Sciatic nerve (tissue), 2 donors: Measurements from ENCODE around the gene RIMKLB. TPM values are rescaled to one million over a fixed set of nuclear protein-coding genes. Genes with fewer than 3 reads are reported as not detected.
"Not testable (repeated sequence)": the region's sequence is repeated elsewhere in the genome, so short reads cannot be mapped to it uniquely, and the experiment has no call there.

ENCODE experiments used
- ATAC-seq: fragments of 200-7000 bp; cut with Tn5 transposase; one replicate; pipeline ENCODE4 v1.9.1; 2020; ENCODE audit warnings: mild to moderate bottlenecking, moderate library complexity
- DNase-seq: peaks from one replicate; pipeline ENCODE4 v3.0.0-alpha.2; 2020; ENCODE audit warnings: low spot score
- intact Hi-C: fragments of 100-400 bp; cut with DNase I; formaldehyde crosslinking; loops from one replicate; pipeline ENCODE4 v1.14.2; 2022
- total RNA-seq: library from RNA; stranded (reverse); fragmentation: NEBNext Ultra II Directional; extraction: Animal tissue kit (Norgen Biotek cat#: 25700); gene quantifications from one replicate; pipeline ENCODE4 v1.2.1, GENCODE V29; 2021
- donor health status: DM: no; HTN: no; CAD: no.
- donor health status: DM: no; HTN: no; CAD: no.

Gene RIMKLB
- total RNA-seq, 1 donor from 2014 or later: 79.8 TPM

GRCh38 chr12:8804833-8805232, 107.0 kb downstream of the RIMKLB start:
- DNase-seq, intact Hi-C loops, ATAC-seq: not testable (repeated sequence)

GRCh38 chr12:8805487-8805886, 107.7 kb downstream of the RIMKLB start:
- intact Hi-C loops: not testable (repeated sequence)

DNA sequence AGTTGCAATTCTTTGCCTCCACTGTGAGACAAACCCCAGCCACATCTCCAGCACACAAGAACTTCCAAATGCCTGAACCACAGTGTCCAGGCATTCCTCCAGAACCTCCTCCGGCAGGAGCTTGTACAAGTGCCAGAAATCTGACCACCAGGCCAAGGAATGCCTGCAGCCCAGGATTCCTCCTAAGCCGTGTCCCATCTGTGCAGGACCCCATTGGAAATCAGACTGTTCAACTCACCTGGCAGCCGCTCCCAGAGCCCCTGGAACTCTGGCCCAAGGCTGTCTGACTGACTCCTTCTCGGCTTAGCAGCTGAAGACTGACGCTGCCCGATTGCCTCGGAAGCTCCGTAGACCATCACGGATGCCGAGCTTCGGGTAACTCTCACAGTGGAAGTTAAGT, 109.3 kb downstream of the RIMKLB start:
- ATAC-seq, intact Hi-C loops, DNase-seq: not testable (repeated sequence)

More at GRCh38 chr12:8805487-8805886, 107.7 kb downstream of the RIMKLB start:
- not testable (repeated sequence) for DNase-seq, ATAC-seq

GRCh38 chr12:8810112-8810511, 112.3 kb downstream of the RIMKLB start:
- DNase-seq, intact Hi-C loops, ATAC-seq: not testable (repeated sequence)

GRCh38 chr12:8813572-8814357, 116.0 kb downstream of the RIMKLB start:
- DNase-seq (no peak), ATAC-seq (no peak)
- intact Hi-C loops: no loop called here

GRCh38 chr12:8816448-8817050, 118.8 kb downstream of the RIMKLB start:
- intact Hi-C loops: no loop called here
- no peak for ATAC-seq
- no peak for DNase-seq

- DNase-seq: no peak
- ATAC-seq: no peak
- intact Hi-C loops: no loop called here
Measured at GRCh38 chr12:8817856-8818255, 120.1 kb downstream of the RIMKLB start.

DNA sequence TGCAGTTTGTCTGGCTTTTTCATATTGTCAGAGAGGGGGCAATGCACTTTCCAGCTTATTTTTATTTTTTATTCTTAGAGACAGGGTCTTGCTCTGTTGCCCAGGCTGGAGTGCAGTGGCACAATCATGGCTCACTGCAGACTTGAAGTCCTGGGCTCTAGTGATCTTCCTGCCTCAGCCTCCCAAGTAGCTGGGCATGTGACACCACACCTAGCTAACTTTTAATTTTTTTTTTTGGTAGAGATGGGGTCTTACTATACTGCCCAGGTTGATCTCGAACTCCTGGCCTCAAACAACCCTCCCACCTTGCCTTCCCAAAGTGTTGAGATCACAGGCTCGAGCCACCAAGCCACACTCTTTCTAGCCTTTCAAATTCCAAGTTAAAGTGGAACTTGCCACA, 120.7 kb downstream of the RIMKLB start:
- ATAC-seq: no peak
- intact Hi-C loops: no loop called here

DNA sequence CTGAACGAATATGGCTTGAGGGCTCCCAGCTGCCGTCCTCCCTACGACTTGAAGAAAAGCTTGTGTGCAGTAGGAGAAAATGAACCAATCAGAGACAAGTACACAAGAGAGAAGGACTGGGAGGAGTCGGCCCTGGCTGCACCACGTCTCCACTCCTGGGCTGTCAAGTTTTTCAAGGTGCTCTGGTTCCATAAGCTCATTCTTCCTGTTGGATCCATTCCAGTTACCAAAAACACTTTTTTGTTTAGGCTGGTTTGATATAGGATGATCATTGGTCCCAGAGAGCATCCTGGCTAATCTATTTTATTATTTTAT, 121.8 kb downstream of the RIMKLB start:
- intact Hi-C loops: no loop called here
- no peak for DNase-seq
- ATAC-seq: no peak

More for the DNA sequence above, 120.7 kb downstream of the RIMKLB start:
- DNase-seq: no peak

GRCh38 chr12:8820676-8821407, 123.1 kb downstream of the RIMKLB start:
- intact Hi-C loops, ATAC-seq, DNase-seq: not testable (repeated sequence)

GRCh38 chr12:8821591-8821990, 123.8 kb downstream of the RIMKLB start:
- ATAC-seq: no peak
- no peak for DNase-seq
- intact Hi-C loops: no loop called here

DNA sequence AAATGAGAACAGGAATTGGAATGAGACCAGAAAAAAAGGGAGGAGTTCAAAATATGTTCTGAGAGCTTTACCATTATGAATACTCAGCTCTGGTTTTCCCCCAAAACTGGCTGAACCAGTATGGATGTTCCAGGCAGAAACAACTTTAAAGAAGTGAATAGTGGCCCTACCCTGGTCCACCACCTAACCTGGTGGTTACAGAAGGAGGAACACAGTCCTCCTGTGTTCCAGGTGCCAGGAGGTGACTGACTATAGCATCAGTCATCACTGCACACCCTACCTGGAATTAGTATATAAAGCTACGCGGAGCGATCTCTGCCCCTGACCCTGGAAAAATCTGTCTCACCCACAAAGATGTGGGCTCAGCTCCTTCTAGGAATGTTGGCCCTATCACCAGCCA, 124.5 kb downstream of the RIMKLB start, which contains the start of gene A2ML1:
TSS of gene A2ML1 (plus strand) at position 324 of the 400 bp plus-strand sequence. CDS start at position 355, 31 bp downstream.
- DNase-seq (no peak), ATAC-seq (no peak)
- intact Hi-C loops: no loop called here

DNA sequence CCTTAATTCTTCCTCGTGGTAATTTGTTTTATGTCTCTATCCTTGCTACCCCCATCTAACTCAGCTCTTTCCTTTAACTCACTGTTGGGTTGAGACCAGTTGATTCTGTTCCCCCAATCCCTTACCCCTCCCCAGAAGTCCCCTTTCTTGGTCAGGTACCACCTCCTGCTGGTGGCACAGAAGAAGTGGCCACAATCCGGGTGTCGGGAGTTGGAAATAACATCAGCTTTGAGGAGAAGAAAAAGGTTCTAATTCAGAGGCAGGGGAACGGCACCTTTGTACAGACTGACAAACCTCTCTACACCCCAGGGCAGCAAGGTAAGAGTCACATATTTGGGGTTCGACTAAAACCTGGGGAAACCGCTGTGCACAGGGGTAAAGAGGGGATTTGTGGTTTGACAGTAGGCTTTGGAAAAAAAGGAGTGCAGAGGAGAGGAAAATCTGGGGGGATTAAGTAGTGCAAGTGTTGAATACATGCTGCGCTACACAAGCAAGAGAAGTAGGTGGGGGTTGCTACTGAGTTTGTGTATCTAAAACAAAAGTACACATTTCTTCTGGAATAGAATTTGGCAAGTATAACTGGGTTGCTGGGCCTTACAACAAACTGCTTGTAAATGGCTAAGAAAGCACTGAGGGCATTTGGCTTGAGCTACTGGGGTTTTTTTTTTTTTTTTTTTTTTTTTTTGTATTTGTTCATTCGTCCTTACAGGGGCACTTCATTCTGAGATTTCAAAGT, 125.9 kb downstream of the RIMKLB start:
- intact Hi-C loops: no loop called here
- DNase-seq: no peak
- ATAC-seq: peak; percentile 84

- intact Hi-C loops: no loop called here
- no peak for DNase-seq
- ATAC-seq: no peak
Measured at GRCh38 chr12:8827551-8828256, 129.9 kb downstream of the RIMKLB start.

DNA sequence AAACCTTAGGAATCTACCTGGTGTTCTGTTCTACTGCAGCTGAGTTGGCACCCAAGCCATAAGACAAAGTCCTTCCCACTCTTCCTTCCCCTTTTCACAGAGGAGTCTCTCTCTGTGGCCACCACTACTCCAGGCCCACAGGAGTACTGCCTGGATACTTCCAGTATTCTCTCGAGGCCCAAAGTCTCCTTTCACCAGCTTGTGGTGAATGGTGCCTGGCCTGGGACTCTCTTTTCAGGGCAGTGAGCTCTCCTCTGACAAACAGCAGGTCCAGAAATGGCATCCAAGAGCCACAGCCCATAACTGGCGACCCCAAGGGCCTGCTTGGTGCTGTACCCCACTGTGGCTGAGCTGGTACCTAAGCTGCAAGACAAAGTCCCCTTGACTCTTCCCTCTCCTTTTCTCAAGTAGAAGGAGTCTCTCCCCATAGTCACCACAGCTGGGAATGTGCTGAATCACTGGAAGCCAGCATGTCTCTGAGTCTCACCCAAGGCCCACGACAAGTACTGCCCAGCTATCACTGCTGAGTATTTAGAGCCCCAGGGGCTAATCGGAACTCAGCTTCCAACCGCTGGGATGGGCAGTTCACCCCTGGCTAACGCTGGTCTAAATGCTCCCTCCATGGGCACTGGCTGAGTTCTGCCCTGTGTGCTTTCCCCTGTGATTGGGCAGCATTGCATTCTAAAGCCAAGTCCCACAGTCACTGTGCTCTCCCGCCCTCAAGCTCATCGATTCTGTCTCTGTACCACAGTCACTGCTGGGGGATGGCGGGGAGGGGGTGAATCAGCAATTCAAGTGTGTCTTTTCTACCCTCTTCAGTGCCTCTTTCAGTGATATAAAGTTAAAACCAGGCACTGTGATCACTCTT, 130.7 kb downstream of the RIMKLB start:
- intact Hi-C loops: no loop called here
- DNase-seq (no peak), ATAC-seq (no peak)

DNA sequence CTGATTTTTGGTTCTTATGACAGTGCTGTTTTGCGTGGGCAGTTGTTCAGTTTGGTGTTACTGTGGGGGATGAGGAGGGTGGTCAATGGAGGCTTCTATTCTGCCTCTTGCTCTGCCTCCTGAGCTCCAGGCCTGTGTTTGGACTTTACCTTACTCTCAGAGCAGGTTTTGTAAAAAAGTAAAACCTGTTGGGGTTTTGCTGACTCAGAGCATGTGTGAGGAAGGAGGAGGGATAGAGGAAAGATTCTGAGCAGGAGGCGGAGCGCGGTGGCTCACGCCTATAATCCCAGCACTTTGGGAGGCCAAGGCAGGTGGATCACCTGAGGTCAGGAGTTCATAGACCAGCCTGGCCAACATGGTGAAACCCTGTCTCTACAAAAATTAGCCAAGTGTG, 131.3 kb downstream of the RIMKLB start:
- ATAC-seq: no peak
- no peak for DNase-seq
- intact Hi-C loops: no loop called here

- no peak for DNase-seq
- ATAC-seq: no peak
- intact Hi-C loops: no loop called here
Measured at GRCh38 chr12:8829621-8830020, 131.8 kb downstream of the RIMKLB start.

- no peak for ATAC-seq
- DNase-seq: no peak
- intact Hi-C loops: no loop called here
Measured at GRCh38 chr12:8831116-8831515, 133.3 kb downstream of the RIMKLB start.
